Trophoblast cell (in vitro differentiated cells and primary cell): ENCODE data around the gene WDR76.
"Not testable (repeated sequence)": the region's sequence is repeated elsewhere in the genome, so short reads cannot be mapped to it uniquely, and the experiment has no call there.

Source experiments
- DNase-seq, 2 donors: peaks; one replicate each; pipeline ENCODE4 v3.0.0-alpha.2; 2016
- H2AFZ ChIP-seq: 2 replicates; pipeline ENCODE4 v1.6.1; 2013; ENCODE audit warnings: low read length, moderate library complexity, mild to moderate bottlenecking; ENCODE audit not compliant: insufficient read depth, poor library complexity
- H2AK5ac ChIP-seq: 2 replicates; pipeline ENCODE4 v1.6.1; 2013; ENCODE audit warnings: mild to moderate bottlenecking, low read length
- H2BK120ac ChIP-seq: 2 replicates; pipeline ENCODE4 v1.6.1; 2013; ENCODE audit warnings: low read length, mild to moderate bottlenecking, moderate library complexity; ENCODE audit not compliant: insufficient read depth, poor library complexity
- H2BK12ac ChIP-seq: 2 replicates; pipeline ENCODE4 v1.6.1; 2013; ENCODE audit warnings: mild to moderate bottlenecking, low read length, moderate library complexity
- H2BK5ac ChIP-seq: 2 replicates; pipeline ENCODE4 v1.6.1; 2013; ENCODE audit warnings: low read length, low read depth, moderate library complexity, mild to moderate bottlenecking; ENCODE audit not compliant: poor library complexity
- H3K14ac ChIP-seq: 2 replicates; pipeline ENCODE4 v1.6.1; 2013; ENCODE audit warnings: mild to moderate bottlenecking, low read length
- H3K18ac ChIP-seq: 2 replicates; pipeline ENCODE4 v1.6.1; 2013; ENCODE audit warnings: mild to moderate bottlenecking, low read length
- H3K23ac ChIP-seq: 2 replicates; pipeline ENCODE4 v1.6.1; 2013; ENCODE audit warnings: low read length
- H3K27ac ChIP-seq: 2 replicates; pipeline ENCODE4 v1.5.1; 2013; ENCODE audit warnings: low read depth, mild to moderate bottlenecking, inconsistent platforms, low read length, moderate library complexity
- H3K27me3 ChIP-seq: 2 replicates; pipeline ENCODE4 v1.6.1; 2013; ENCODE audit warnings: inconsistent platforms, mild to moderate bottlenecking, low read length, moderate library complexity; ENCODE audit not compliant: insufficient read depth
- H3K36me3 ChIP-seq, 2 experiments: 1 replicate in 1 of 2; 2 replicates in 1 of 2; pipeline ENCODE4 v1.6.1; 2013; ENCODE audit warnings: low read length in 2 of 2, mild to moderate bottlenecking in 2 of 2, moderate library complexity in 1 of 2; ENCODE audit not compliant: insufficient read depth in 2 of 2, control insufficient read depth in 1 of 2
- H3K4ac ChIP-seq: 2 replicates; pipeline ENCODE4 v1.6.1; 2013; ENCODE audit warnings: low read depth, mild to moderate bottlenecking, low read length, moderate library complexity
- H3K4me1 ChIP-seq, 2 experiments: 1 replicate in 1 of 2; 2 replicates in 1 of 2; pipeline ENCODE4 v1.6.1; 2013; ENCODE audit warnings: low read length in 2 of 2, mild to moderate bottlenecking in 2 of 2, moderate library complexity in 1 of 2; ENCODE audit not compliant: insufficient read depth in 2 of 2, control insufficient read depth in 1 of 2
- H3K4me2 ChIP-seq: 2 replicates; pipeline ENCODE4 v1.6.1; 2013; ENCODE audit warnings: inconsistent platforms, mild to moderate bottlenecking, low read length, moderate library complexity
- H3K4me3 ChIP-seq: 2 replicates; pipeline ENCODE4 v1.5.1; 2013; ENCODE audit warnings: mild to moderate bottlenecking, low read depth, low read length, inconsistent platforms
- H3K79me1 ChIP-seq: one replicate; pipeline ENCODE4 v1.6.1; 2013; ENCODE audit warnings: low read length
- H3K79me2 ChIP-seq: 2 replicates; pipeline ENCODE4 v1.6.1; 2013; ENCODE audit warnings: low read length, mild to moderate bottlenecking; ENCODE audit not compliant: control insufficient read depth, insufficient read depth, poor library complexity
- H3K9ac ChIP-seq: 2 replicates; pipeline ENCODE4 v1.6.1; 2013; ENCODE audit warnings: mild to moderate bottlenecking, low read length
- H3K9me3 ChIP-seq: 2 replicates; pipeline ENCODE4 v1.6.1; 2013; ENCODE audit warnings: low read depth, mild to moderate bottlenecking, control low read depth, inconsistent platforms, low read length; ENCODE audit not compliant: insufficient read depth
- H4K12ac ChIP-seq: 2 replicates; pipeline ENCODE4 v1.6.1; 2013; ENCODE audit warnings: low read depth, mild to moderate bottlenecking, low read length, moderate library complexity
- H4K8ac ChIP-seq: 2 replicates; pipeline ENCODE4 v1.6.1; 2013; ENCODE audit warnings: low read depth, mild to moderate bottlenecking, low read length, moderate library complexity
- H4K91ac ChIP-seq: one replicate; pipeline ENCODE4 v1.6.1; 2013; ENCODE audit warnings: low read depth, mild to moderate bottlenecking, low read length, moderate library complexity
- WGBS: extraction: QIAGEN DNeasy Blood & Tissue Kit; methylation state at CpG from one replicate; pipeline ENCODE4 v1.1.7; 2013; ENCODE audit warnings: missing lambda C conversion rate; ENCODE audit not compliant: insufficient read length, insufficient coverage; ENCODE audit errors: extremely low coverage; 5-methylcytosine and 5-hydroxymethylcytosine counted together

WDR76 gene

GRCh38 chr15:43866636-43867035 is 39.8 kb downstream of the WDR76 start:
- not testable (repeated sequence) for H3K36me3 ChIP-seq, H4K8ac ChIP-seq, H3K9ac ChIP-seq, DNase-seq, H3K23ac ChIP-seq, H4K91ac ChIP-seq, H2BK12ac ChIP-seq, H3K79me2 ChIP-seq, H3K27me3 ChIP-seq, H4K12ac ChIP-seq, H2BK5ac ChIP-seq, H3K79me1 ChIP-seq, H3K4me1 ChIP-seq, H3K18ac ChIP-seq, H3K4me3 ChIP-seq, H2AK5ac ChIP-seq, H2BK120ac ChIP-seq, H3K4me2 ChIP-seq, H3K27ac ChIP-seq, H2AFZ ChIP-seq, H3K4ac ChIP-seq, H3K14ac ChIP-seq, H3K9me3 ChIP-seq
- WGBS, result no CpG with 5 or more reads among the region's 10 CpGs

- no CpG with 5 or more reads among the region's 5 CpGs for WGBS
- peaks cover 4 to 6% of the 10 kb centered on the region in 2 experiments for H3K36me3 ChIP-seq
- H3K18ac ChIP-seq, result no peak overlapping the region
Observed at GRCh38 chr15:43867096-43867495, 40.3 kb downstream of the WDR76 start.

GRCh38 chr15:43868406-43868805 is 41.6 kb downstream of the WDR76 start:
- Histone ChIP-seq H3K4me1 (no peaks in the 10 kb centered on the region), H2AK5ac (no peak overlapping the region), H3K14ac (no peak overlapping the region), H3K79me1 (no peaks in the 10 kb centered on the region), H3K4ac (no peak overlapping the region), H3K9me3 (no peaks in the 10 kb centered on the region), H4K12ac (no peak overlapping the region), H2AFZ (no peak overlapping the region), H4K91ac (no peak overlapping the region), H3K18ac (no peak overlapping the region), H2BK5ac (no peak overlapping the region), H3K27ac (no peak overlapping the region), H2BK12ac (no peak overlapping the region), H3K79me2 (no peaks in the 10 kb centered on the region), H3K4me3 (no peak overlapping the region), H4K8ac (no peak overlapping the region), H3K4me2 (no peak overlapping the region), H2BK120ac (no peak overlapping the region), H3K36me3 (peaks cover 0 to 2% of the 10 kb centered on the region in 2 experiments), H3K23ac (no peak overlapping the region), H3K9ac (no peak overlapping the region), H3K27me3 (no peaks in the 10 kb centered on the region)
- no peak for DNase-seq
- WGBS, result no CpG with 5 or more reads among the region's 2 CpGs

More at GRCh38 chr15:43867096-43867495, 40.3 kb downstream of the WDR76 start:
- H3K23ac ChIP-seq, result no peak overlapping the region
- no peaks in the 10 kb centered on the region for H3K9me3 ChIP-seq
- H2BK120ac ChIP-seq, result no peak overlapping the region
- H3K27me3 ChIP-seq, result no peaks in the 10 kb centered on the region
- no peak overlapping the region for H4K12ac ChIP-seq
- H4K91ac ChIP-seq, result no peak overlapping the region
- no peak overlapping the region for H3K4ac ChIP-seq
- no peak overlapping the region for H2AK5ac ChIP-seq
- H3K4me2 ChIP-seq, result no peak overlapping the region
- no peak overlapping the region for H2BK12ac ChIP-seq
- no peak overlapping the region for H3K4me3 ChIP-seq
- no peak overlapping the region for H3K14ac ChIP-seq
- no peak overlapping the region for H4K8ac ChIP-seq
- no peak overlapping the region for H3K27ac ChIP-seq
- no peak for DNase-seq
- no peak overlapping the region for H3K9ac ChIP-seq
- no peak overlapping the region for H2AFZ ChIP-seq
- no peaks in the 10 kb centered on the region for H3K4me1 ChIP-seq
- H2BK5ac ChIP-seq, result no peak overlapping the region
- no peaks in the 10 kb centered on the region for H3K79me2 ChIP-seq
- H3K79me1 ChIP-seq, result no peaks in the 10 kb centered on the region

- Histone ChIP-seq H2BK5ac (no peak overlapping the region), H3K79me1 (no peaks in the 10 kb centered on the region), H2AK5ac (no peak overlapping the region), H3K14ac (no peak overlapping the region), H3K4ac (no peak overlapping the region), H2AFZ (no peak overlapping the region), H3K4me1 (no peaks in the 10 kb centered on the region), H2BK120ac (no peak overlapping the region), H4K12ac (no peak overlapping the region), H3K79me2 (no peaks in the 10 kb centered on the region), H3K9me3 (no peaks in the 10 kb centered on the region), H3K9ac (no peak overlapping the region), H4K91ac (no peak overlapping the region), H3K18ac (no peak overlapping the region), H3K23ac (no peak overlapping the region), H3K4me3 (no peak overlapping the region), H2BK12ac (no peak overlapping the region), H3K36me3 (peaks cover 6% of the 10 kb centered on the region in 2 experiments), H3K4me2 (no peak overlapping the region), H3K27me3 (no peaks in the 10 kb centered on the region), H3K27ac (no peak overlapping the region), H4K8ac (no peak overlapping the region)
- no peak for DNase-seq
- WGBS, result no CpG with 5 or more reads among the region's 2 CpGs
Observed at GRCh38 chr15:43871835-43872234, 45.0 kb downstream of the WDR76 start.
